ENCODE data around the gene VIPR1.

VIPR1 gene

DNA sequence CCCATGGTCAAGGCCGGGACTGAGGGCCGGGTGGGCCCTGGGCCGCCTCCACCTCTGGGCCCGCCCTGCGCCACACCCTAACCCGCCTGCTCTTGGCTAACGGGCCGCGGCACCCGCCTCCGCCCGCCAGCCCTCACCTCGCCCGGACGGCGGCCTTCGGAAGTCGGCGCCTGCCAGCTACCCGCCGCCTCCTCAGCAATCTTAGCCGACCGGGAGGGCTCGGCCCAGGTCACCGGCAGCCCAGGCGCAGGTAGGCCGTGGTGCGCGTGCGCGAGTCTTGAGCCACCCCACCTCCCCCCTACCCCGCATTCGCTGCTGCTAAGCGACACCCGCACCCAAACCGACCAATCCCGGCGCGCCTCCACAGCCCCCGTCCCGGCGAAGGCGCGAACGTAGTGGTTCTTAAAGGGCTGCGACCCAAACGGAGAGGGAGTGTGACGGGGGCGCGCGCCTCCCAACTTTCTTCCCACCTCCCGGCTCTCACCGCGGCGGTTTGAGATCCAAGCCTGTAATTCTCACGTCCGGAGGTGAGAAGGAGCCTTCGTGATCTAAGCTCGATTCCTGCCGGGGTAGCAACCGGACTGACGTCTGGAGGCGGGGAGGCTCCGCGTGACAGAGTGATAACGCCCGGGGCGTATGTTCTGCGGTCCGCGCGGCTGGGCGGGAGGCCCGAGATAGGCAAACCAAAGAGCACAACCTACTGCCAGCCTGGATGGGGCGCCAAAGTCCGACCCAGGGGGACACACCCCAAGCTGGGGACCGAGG, 79.4 kb downstream of the VIPR1 start, which contains the start of gene SEC22C:
Gene SEC22C, minus strand, starts transcription at position 259 of the 765 bp plus-strand sequence. CDS start 12,921 bp downstream, outside the sequence.
- WGBS: under 1% methylated on average over 77 of the region's 77 CpGs
- Histone ChIP-seq H3K27me3 (ENCODE audit: insufficient read depth, low read length) (no peaks in the 10 kb centered on the region), H3K36me3 (ENCODE audit: insufficient read depth, low read length) (no peaks in the 10 kb centered on the region), H3K4me3 (ENCODE audit: low read length) (peak within 1 kb of the TSS; percentile 68), H3K4me1 (ENCODE audit: insufficient read depth, low read length) (peaks cover 17% of the 10 kb centered on the region; the same call in 1 of the 2 replicates), H3K9me3 (ENCODE audit: insufficient read depth, low read depth, low read length) (no peaks in the 10 kb centered on the region), H3K9ac (ENCODE audit: low read depth, low read length) (peak within 1 kb of the TSS; percentile 90), H3K27ac (ENCODE audit: low read depth, low read length) (peak within 1 kb of the TSS; percentile 98)

GRCh38 chr3:42582474-42583070, 80.1 kb downstream of the VIPR1 start:
- no peaks in the 10 kb centered on the region for H3K27me3 ChIP-seq (ENCODE audit: insufficient read depth, low read length)
- no peaks in the 10 kb centered on the region for H3K9me3 ChIP-seq (ENCODE audit: insufficient read depth, low read depth, low read length)
- H3K27ac ChIP-seq (ENCODE audit: low read depth, low read length): peak overlapping the region; percentile 98
- 0% methylated on average over 2 of the region's 3 CpGs for WGBS
- no peaks in the 10 kb centered on the region for H3K36me3 ChIP-seq (ENCODE audit: insufficient read depth, low read length)
- peaks cover 17% of the 10 kb centered on the region; the same call in 1 of the 2 replicates for H3K4me1 ChIP-seq (ENCODE audit: insufficient read depth, low read length)
- H3K9ac ChIP-seq (ENCODE audit: low read depth, low read length): peak overlapping the region; percentile 77
- H3K4me3 ChIP-seq (ENCODE audit: low read length): peak overlapping the region; percentile 68

Data from HUES64 (cell line).